HG03039 (cell line): ENCODE data around the gene PKP4.
"Not testable (repeated sequence)": the region's sequence is repeated elsewhere in the genome, so short reads cannot be mapped to it uniquely, and the experiment has no call there.

Source experiments
- ATAC-seq: cut with Tn5 transposase; IDR thresholded peaks from one replicate; pipeline ENCODE4 v1.9.1; 2021; ENCODE audit warnings: mild to moderate bottlenecking, moderate library complexity; ENCODE audit not compliant: unreplicated experiment

PKP4 gene

GRCh38 chr2:158704724-158705465, 248.1 kb downstream of the PKP4 start:
- not testable (repeated sequence) for ATAC-seq

- no peak for ATAC-seq
Observed at GRCh38 chr2:158712791-158713522, 256.2 kb downstream of the PKP4 start.

DNA sequence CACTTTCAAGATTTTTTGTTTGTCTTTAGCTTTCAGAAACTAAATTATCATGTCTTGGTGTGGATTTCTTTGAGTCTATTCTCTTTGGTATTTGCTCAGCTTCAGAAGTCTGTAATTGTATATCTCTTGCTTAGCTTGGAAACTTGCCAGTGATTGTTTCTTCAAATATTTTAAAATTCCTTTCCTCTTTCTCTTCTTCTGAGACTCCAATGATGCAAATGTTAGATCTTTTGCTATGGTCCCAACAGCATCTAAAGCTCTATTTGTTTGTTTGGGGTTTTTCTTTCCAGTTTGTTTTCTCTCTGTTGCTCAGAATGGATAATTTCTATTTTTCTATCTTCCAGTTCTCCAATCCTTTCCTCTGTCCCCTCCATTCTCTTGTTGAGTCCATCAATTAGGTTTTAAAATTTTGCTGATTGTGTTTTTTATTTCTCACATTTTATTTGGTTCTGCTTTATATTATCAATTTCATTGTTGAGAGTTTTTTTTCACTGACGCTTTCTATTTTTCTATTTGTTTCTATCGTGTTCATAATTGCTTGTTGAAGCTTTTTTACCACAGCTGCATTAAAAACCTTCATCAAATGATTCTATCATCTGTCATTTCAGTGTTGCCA, 256.9 kb downstream of the PKP4 start:
- no peak for ATAC-seq

DNA sequence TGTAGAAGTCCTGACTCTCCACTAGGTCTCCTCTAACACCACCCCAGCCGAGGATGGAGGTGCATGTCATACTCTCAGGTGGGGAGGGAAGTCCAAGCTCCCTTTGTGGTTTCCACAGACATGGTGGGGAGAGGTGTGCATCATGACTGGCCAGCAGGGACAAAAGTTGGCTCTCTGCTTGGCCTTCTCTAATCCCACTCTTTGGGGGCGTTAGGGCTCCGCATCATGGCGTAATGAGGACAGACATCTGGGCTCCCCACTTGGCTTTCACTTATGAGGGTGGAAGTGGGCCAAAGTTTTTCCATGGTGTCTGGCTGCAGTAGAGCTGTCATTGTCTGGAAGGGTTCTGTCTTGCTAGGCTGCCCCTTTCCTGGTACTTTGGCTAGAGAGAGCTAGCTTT, 257.7 kb downstream of the PKP4 start:
- no peak for ATAC-seq

DNA sequence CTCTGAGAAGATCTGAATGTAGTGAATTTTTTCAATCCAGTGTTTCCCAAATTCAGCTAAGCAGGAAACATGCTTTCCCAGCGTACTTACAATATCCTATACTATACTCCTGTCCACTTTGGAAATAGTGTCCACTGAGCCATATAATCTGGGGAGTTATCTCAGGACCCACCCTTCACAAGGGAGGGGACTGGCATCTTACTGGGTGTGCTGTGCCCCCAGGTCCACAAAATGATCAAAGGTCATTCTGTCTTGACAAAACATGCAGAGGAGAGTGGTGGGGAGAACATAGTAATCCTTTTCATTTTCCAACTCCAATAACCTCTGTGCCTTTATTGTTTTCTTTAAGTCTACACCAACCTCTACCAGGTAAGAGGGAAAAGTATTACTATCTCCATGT, 258.6 kb downstream of the PKP4 start:
- ATAC-seq = no peak

DNA sequence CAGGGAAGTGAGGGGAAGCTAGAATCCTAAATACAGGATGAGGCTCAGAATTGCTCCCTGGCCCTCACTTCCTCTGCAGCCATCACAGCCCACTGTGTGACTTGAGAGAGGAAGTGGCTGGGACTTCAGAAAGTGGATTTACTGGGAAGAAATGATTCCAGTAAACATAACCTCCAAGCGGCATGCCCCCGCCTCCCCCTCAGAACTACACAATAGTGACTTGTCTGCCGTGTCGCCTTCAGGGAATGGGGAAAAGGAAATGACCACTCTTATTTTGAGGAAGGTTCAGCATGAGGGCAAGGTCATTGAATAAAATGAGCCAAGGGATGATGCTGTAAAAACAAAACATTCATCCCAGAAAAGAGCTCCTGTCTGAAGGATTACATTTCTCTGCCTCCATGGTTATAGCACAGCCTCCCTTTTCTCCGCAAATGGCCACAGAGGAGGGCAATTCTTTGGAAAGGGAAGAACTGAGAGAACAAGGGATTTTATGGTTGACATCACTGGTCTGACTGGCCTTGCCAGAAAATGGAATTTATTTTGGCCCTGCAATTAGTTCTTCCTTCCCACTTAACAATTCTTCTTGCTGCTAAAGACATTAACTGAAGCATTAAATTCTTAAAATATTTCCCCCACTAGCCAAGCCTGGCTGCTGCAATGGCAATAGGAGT, 259.5 kb downstream of the PKP4 start:
- no peak for ATAC-seq

- no peak for ATAC-seq
Observed at GRCh38 chr2:158716921-158717320, 260.2 kb downstream of the PKP4 start.

- ATAC-seq = no peak
Observed at GRCh38 chr2:158717366-158718195, 260.8 kb downstream of the PKP4 start.

GRCh38 chr2:158718196-158718585, 261.4 kb downstream of the PKP4 start:
- ATAC-seq = no peak

- ATAC-seq = no peak
Observed at GRCh38 chr2:158718851-158719250, 262.1 kb downstream of the PKP4 start.

- ATAC-seq = no peak
Observed at GRCh38 chr2:158719403-158719802, 262.7 kb downstream of the PKP4 start.

DNA sequence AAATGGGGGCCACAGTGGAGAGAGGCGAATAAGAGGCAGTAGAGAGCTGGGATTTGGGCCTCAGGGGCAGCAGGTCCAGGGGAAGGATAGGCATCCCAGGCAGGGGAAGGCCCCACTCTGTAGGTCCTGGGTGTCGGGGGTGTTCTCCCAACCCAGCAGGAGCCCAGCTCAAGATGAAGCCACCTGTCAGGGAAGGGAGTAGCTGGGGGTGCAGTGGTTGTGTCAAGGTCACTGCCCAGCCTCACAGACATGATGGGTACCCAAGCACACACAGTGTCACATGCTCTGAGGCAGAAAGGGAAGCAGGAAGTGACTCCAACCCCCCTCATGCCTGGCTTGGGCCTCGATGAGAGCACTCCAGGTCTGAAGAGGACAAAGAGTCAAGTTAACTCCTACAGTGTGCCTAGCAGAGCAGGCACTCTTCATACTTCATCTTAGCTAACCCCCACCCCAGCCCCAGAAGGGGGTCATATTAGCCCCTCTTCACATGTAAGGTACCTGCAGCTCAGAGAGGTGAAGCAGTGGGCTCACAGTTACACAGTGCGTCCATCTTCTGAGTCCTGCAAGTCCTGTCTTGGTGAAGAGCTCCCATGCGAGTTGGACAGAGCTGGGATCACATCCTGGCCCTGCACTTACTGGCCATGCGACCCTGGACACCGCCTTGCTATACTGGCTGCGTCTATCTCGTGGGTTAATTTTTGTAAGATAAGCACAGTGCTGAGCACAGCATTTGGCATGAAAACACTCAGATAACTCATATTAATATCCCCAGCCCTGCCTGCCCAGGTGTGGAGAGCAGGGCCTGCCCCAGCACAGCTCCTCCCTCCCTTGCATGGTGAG, 265.7 kb downstream of the PKP4 start:
- ATAC-seq = no peak

GRCh38 chr2:158723181-158723838, 266.6 kb downstream of the PKP4 start:
- ATAC-seq = no peak

GRCh38 chr2:158723921-158724802, 267.4 kb downstream of the PKP4 start:
- no peak for ATAC-seq

- ATAC-seq = no peak
Observed at GRCh38 chr2:158724803-158725381, 268.1 kb downstream of the PKP4 start.

DNA sequence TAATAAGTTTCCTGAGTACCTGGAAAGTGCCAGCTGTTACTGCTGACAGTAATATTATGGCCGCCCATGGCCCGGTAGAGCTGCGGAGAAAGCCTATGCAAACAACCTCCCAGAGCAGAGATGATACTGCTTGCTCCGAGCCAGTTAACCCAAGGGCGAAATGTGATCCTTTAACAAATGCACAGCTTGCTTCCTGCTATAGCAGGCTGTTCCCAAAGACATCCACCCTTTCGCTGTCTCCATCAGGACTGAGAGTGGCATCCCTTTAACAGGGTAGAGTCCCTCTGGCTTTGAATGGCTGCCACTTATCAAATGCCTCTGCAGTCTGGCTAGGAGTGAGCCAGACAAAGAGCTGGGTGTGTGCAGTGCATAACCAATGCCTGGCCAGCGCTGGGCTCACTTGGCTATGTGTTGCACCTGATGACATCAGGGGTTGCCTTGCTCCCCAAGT, 268.7 kb downstream of the PKP4 start:
- no peak for ATAC-seq

DNA sequence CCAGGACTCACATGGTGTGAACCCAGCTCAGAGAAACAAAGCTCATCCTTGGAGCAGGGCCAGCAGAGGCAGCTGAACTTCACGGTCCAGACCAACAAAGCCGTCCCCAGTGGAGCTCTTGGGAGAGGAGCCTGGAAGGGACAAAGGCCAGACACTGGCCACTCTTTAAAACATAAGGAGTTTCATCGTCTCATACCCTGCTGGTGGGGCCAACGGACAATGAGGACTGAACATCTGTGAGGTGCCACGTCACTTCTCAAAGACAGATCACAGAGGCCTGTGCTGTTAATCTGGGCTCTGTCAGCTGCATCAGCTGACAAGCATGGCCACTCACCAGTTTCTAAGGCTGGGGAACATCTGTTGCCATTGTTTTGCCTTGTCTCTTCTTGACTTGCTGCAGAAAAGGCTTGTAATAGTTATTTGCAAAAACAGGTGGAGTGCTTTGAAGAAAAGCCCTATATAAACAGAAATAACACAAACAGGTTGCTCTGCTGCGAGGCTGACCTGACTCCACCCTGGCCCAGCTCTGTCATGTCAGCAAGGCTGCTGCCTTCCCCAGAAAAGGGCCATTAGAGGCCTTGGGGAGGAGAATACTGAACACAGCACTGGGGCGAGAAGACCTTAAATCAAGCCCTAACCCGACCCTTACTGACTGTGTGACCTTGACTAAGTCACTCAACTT, 270.3 kb downstream of the PKP4 start:
- no peak for ATAC-seq
